NCI-H146 (cell line): ENCODE results near the gene HS2ST1.

Source experiments
- DNase-seq: peaks from one replicate; lab custom pipeline; 2025; lab: John Stamatoyannopoulos, UW

HS2ST1 gene

DNA sequence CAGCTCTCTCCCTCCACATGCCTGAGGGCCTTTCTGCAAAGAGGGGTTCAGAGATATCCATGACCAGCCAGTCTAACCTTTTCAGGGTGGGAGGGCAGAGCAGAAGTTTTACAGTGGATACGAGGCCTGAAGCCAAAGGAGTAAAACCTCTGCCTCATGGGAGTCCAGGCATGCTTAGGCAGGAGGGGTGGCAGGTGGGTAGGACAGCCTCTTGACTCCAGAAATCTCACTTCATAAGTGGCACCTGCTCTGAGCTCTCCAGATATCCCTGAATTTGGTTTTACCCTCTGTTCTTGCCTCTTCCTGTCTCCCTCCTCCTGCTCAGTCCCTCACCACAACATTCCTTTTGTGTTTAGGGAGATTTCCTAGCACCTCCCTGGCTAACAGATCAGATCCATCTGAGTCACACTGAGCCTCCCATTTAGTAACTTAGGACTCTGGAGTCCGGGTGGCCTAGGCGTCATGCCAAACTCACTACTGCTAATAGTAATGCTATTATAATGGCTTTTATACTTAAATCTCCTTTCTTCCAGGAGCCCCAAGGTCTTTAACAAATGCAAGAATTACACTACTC is 201.0 kb downstream of the HS2ST1 start:
- DNase-seq, result no peak

DNA sequence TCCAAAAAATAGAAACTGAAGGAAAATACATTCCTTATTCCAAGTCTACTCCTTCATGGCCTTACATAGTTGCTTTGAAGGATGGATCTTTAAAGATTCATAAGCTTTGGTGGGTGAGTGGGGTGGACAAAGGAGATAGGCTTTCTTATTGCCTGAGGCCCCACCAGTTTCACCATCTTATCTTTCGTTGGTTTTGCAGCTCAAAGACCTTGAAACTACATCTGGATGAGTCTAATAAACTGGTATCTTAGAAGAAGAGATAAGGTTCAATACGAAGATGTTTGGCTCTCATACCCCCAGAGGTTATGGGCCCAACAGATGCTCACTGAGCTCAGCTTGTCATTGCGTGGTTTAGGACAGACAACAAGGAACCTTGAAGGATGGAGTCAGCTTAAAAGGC is 201.5 kb downstream of the HS2ST1 start:
- no peak for DNase-seq

DNA sequence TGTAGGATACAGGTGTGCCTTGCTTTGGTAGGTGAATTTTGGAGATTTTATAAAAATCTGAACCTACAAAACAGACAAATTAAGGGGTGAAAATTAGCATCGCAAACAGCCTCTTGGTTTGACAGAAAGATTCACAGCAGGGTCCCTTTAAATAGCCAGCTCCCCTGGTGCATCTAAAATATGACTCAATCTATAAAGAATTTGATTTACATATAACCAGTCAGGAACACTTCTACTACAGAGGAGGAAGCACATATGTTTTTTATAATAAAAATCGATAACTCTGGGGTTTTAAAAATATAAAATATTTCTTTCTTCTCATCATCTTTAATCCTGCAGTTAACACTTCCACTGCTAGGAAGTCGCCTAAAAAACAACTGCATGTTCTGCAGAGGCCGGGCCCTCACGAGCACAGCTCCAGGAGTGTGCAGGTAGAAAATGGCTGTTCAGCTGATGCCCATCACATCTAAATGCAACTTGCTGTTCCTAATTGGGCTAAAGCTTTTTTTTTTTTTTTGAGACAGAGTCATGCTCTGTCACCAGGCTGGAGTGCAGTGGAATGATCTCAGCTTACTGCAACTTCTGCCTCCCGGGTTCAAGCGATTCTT is 203.4 kb downstream of the HS2ST1 start:
- no peak for DNase-seq

DNA sequence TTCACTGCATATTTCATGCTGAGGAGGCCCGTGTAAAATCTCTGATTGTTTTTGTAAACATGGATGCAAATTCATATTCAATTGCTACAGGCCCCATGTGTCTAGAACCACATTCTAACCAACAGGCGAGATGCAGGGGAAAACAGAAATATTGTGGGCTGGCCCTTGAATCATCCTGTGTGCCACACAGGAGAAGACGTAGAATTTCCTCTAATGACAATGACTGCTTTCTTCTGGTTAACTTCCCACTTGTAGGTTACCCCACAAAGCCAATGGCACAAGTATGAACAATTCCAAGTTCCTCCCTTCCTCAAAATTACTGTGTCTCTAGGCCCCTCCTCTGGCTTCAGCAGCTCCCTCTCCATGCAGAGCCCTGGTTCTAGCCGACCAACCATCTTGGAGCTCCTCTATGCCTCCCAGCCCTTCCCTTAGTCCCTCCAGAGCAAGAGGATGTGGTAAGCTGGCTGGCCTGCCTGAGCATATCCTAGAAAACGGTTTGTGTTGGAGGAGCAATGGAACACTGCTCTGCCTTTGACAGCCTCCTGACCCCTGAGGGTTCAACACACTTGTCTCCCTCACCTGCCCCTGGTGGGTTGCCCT is 205.2 kb downstream of the HS2ST1 start:
- no peak for DNase-seq

- no peak for DNase-seq
These were observed 206.3 kb downstream of the HS2ST1 start for GRCh38 chr1:87120779-87121178.

- DNase-seq, result no peak
These were observed 207.3 kb downstream of the HS2ST1 start for GRCh38 chr1:87121711-87122163.

- no peak for DNase-seq
These were observed 207.8 kb downstream of the HS2ST1 start for GRCh38 chr1:87122243-87122642.

DNA sequence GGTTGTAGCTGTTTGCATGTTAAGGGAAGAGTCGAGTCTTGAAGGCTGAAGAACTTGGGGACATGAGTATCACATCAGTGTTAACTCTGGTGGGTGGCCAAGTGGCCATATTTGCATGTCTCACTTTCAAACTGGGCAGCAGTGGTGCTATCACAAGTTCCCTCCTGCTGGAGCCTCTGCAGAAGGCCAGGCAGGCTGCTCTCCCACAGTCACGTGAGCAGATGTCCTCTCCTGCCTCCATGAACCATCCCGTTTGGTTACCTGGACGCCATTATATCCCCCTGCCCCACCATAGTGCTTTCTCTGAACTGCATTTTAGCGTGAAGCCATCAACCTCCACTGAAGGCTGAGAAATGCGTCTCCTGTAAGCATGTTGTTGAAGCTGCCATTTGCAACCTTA is 209.2 kb downstream of the HS2ST1 start:
- no peak for DNase-seq

DNA sequence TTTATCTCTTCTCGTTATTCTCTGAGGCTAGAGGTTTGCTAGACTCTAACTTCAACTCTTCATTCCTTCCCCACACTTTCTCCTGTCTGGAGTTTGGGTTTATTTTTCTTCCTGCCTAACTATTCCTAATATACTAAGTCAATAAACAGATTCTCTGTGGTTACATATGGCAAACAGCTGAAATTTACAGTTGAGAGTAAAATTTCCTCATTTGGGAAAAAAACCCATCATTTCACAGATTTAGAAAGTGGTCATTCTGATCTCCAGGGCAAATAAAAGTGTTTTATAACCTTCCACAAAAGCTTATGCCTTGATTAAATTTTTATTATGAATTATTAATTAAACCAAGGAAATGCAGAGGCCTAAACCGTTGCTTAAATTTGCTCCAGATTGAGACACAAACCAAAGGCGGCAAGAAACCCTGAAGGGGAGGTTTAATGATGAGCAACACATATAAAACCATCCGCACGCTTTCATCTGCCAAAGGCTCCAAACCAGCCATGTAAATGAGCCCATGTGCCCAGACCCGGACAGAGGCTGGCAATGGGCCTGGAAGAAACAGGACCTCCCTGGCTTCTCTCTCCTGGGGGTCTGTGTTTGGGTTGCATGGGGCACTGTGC is 212.6 kb downstream of the HS2ST1 start:
- DNase-seq, result no peak

DNA sequence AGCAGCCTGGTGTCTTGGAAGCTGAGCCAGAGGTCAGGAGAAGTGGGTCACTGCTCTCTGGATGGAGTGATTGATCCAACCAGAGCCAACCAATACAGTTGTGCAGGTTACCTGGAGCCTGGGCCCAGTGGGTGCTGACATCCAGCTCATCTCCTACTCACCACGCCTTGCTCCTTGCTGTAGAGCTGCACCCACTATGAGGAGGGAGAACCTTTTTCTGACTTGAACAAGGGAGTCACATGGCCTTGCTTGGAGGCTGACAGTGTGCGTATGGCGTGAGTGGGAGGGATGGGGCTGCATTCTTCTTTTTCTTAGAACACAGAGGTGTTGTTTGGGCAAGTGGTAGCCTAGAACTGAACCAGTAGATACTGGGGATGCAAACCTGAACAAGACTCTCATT is 213.1 kb downstream of the HS2ST1 start:
- no peak for DNase-seq

DNA sequence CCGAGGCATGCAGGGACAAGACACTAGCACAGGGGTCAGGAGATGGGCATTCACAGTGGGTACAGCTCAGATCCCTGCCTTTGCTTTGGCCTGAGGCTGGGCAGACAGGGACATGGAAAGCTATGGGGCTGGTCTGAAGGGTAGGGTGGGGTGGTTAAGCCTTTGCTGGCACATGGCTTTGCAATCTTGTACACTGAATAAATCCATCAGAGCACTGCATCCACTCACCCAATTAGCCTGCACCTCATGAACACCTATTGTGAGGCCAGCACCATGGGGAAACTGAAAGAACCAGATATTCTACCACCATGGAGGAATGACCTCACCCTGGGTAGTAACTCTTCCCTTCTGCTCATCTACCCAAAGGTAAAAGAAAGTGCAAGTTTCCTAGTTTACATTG is 214.6 kb downstream of the HS2ST1 start:
- DNase-seq, result no peak

DNA sequence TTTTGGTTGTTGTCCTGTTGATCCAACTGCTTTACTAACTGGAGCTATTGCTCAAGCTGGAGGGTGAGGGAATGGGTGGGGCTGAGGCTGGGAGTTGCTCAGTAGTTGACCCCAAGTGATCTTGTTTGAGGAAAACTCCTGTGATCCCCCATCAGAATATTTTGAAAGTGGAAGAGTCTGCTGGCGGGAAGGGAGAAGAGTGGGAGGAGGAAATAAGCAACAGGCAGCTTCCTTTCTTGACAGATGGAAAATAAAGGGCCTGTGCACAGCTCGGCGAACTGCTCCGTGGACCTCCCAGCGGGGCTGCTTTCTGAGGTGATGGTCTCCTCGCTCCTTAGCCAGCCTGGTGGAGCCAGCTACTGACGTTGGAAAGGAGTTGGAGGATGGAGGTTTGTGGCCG is 215.2 kb downstream of the HS2ST1 start:
- DNase-seq, result no peak

DNA sequence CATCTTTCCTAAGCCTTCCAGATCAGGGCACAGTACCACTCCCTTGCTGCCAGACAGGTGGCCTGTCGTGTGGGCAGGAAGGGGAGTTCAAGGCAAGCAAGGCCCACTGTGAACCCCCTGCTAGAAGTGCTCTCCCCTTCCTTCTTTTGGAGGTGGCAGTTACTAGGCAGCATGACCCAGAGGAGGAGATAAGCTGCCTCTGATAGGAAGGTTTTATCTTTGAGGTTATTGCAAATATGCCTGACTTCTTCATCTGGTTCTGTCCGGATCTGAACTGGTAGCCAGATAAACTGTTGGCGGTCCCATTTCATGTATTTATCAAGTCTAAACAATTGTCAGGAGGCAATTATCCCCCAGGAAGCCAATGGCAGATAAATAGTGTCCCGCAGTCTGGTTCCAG is 216.0 kb downstream of the HS2ST1 start:
- peak; percentile 69 for DNase-seq

DNA sequence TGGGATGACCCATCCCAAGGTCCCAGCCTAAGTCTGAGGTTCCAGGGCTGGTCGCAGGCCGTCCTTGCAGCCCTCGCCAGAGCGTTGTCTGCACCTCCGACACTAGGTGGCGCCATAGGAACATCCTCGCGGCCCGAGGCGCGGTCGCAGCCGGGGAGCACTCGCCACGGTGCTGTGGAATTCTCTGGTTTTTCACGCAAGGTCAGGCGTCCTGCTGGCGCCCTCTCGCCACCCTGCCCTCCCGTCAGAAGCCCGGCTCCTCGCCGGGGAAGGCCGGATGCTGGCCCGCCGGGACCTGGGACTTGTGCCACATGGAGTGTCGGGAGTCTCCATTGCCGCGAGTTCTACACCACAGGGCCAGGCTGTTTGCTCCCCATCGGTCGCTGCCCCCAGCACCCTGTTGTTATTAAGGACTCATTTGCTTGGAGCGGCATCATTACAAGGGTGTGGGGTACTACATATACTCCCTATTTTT is 217.4 kb downstream of the HS2ST1 start:
- DNase-seq, result peak; percentile 67

DNA sequence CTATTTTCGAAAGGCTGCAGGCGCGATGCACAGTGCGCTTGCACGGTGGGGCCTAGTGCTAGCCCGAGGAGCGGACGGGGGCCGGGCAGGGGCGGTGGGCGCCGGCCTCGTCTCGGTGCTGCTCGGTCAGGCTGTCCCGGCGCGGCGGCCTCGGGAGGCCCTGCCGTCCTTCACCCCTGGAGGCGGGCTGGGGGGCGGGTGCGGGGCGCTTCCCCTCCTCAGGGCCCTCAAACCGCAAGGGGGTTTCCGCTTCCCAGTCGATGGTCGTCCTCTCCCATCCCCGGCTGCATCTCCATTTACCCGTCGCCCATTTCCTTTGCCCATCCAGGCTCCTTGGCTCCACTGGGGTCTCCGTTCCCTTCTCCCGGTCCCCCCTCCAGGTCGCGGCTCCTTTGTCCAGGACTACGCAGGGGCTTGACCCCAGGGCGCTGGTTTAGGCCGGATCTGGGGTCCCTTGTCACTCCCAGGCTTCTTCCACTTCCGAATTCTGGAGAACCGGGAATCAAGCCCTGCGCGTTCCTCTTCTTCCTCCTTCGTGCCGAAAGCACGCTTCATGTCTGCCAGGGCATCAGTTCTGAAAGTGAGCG is 217.9 kb downstream of the HS2ST1 start:
- no peak for DNase-seq

GRCh38 chr1:87134061-87134460 is 219.6 kb downstream of the HS2ST1 start:
- DNase-seq, result no peak

GRCh38 chr1:87134625-87135328 is 220.3 kb downstream of the HS2ST1 start:
- no peak for DNase-seq

DNA sequence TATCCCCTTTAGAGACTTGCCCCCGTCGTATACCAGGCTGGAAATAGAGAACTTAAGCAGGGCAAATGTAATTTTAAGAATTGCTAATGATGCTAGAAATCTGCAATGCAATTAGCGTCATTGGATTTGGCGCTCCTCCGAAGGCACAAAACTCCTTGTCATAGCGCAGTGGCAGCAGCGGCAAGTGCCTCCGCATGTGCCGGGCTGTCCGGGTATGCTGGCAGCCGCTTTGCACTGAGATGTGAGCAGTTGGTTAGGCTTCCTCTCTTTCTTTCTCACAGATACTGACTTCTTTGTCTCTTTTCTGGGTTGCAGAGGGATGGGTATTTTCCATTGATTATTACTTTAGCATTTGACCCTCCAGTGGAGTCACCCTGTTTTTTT is 220.9 kb downstream of the HS2ST1 start:
- DNase-seq, result no peak

GRCh38 chr1:87136607-87137341 is 222.3 kb downstream of the HS2ST1 start:
- no peak for DNase-seq

- no peak for DNase-seq
These were observed 222.9 kb downstream of the HS2ST1 start for GRCh38 chr1:87137342-87137739.

GRCh38 chr1:87140831-87141540 is 226.6 kb downstream of the HS2ST1 start:
- DNase-seq, result no peak
